T-helper 2 cell treated with Interferon-gamma antibody and Interleukin-4, amounts not matched to agents 5 μg/mL and 100 μg/mL, for 36 hours (primary cell): ENCODE measurements around the gene GPN3.

Source experiments
- DNase-seq: peaks from one replicate; pipeline ENCODE4 v3.0.0; 2021; ENCODE audit warnings: low spot score
- H3K27ac Mint-ChIP-seq: one replicate; pipeline ENCODE4 v1.8.0; 2021; ENCODE audit warnings: mild to moderate bottlenecking, mixed read lengths
- H3K27me3 Mint-ChIP-seq: one replicate; pipeline ENCODE4 v1.8.0; 2021; ENCODE audit warnings: low read depth, mixed read lengths
- H3K36me3 Mint-ChIP-seq: one replicate; pipeline ENCODE4 v1.8.0; 2021; ENCODE audit warnings: low read depth, mixed read lengths
- H3K4me1 Mint-ChIP-seq: one replicate; pipeline ENCODE4 v1.8.0; 2021; ENCODE audit warnings: low read depth, mixed read lengths
- H3K4me3 Mint-ChIP-seq: one replicate; pipeline ENCODE4 v1.8.0; 2022; ENCODE audit warnings: mild to moderate bottlenecking, moderate library complexity, mixed read lengths
- H3K9me3 Mint-ChIP-seq: one replicate; pipeline ENCODE4 v1.8.0; 2021; ENCODE audit warnings: mixed read lengths

The GPN3 gene

DNA sequence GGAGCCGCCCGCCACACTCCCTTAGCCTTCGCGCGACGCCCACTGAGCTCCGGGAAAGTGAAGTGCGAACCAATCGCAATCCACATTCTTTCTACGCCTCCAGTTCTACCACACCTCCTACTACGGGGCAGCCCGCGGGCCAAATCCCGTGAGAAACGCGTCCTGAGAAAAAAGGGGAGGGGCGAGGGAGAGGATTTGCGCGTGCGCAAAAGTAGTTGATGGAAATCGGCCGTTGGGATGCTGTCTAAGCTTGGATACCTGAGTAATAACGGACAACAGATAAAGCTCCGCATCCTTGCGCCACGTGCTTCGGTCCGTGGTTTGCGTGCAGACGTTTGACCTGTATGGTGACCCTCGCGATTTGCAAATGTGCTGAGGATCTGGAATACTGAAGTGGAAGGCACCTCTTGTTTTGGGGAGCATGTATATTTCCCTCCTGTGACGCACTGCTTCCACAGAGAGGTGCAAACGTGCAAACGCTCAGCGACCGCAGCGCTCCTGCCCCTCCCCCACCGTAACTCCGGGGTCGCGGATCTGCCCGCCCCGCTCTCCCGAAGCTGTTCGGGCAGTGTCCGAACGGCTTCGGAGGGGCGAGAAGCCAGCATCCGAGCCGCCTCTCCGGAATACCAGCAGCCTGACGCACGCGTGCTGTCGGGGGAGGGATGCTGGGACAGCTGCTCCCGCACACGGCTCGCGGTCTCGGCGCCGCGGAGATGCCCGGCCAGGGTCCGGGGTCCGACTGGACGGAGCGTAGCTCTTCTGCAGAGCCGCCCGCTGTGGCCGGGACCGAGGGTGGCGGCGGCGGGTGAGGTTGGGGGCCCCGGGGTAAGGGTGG, at the start of gene GPN3, which contains the start of gene FAM216A:
Gene GPN3 (minus strand): TSS at position 44 of the 835 bp plus-strand sequence. CDS start 54 bp downstream, outside the sequence.
Gene FAM216A (plus strand): TSS at position 632 of the 835 bp plus-strand sequence. CDS start 31 bp downstream, at position 663.
- Mint-ChIP-seq H3K4me1 (peaks cover 23% of the 10 kb centered on the region), H3K27ac (peak within 1 kb of the TSS; percentile 97), H3K36me3 (peaks cover 23% of the 10 kb centered on the region)

DNA sequence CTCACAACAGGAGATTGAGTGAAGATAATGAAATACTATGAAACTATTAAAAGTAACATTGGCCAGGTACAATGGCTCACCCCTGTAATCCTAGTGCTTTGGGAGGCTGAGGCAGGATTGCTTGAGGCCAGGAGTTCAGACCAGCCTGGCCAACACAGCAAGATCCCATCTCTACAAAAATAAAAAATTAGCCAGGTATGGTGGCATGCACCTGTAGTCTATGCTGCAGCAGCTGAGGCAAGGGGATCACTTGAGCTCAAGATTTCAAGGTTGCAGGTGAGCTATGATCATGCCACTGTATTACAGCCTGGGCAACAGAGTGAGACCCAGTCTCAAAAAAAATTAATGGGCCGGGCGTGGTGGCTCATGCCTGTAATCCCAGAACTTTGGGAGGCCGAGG, 48.9 kb upstream of the GPN3 start:
- H3K9me3 Mint-ChIP-seq, result no peaks in the 10 kb centered on the region
- no peaks in the 10 kb centered on the region for H3K27me3 Mint-ChIP-seq
- H3K4me1 Mint-ChIP-seq, result peaks cover 8% of the 10 kb centered on the region
- H3K36me3 Mint-ChIP-seq, result no peaks in the 10 kb centered on the region
- no peak overlapping the region for H3K4me3 Mint-ChIP-seq
- no peak for DNase-seq
- H3K27ac Mint-ChIP-seq, result no peak overlapping the region

More for the DNA sequence above, at the start of gene GPN3, which contains the start of gene FAM216A:
- H3K27me3 Mint-ChIP-seq, result no peaks in the 10 kb centered on the region
- peak; percentile 97 for DNase-seq
- H3K4me3 Mint-ChIP-seq, result peak within 1 kb of the TSS; percentile 99
- H3K9me3 Mint-ChIP-seq, result no peaks in the 10 kb centered on the region

- H3K27me3 Mint-ChIP-seq, result peaks cover 2% of the 10 kb centered on the region
- H3K9me3 Mint-ChIP-seq, result no peaks in the 10 kb centered on the region
- no peak overlapping the region for H3K27ac Mint-ChIP-seq
- no peak overlapping the region for H3K4me3 Mint-ChIP-seq
- DNase-seq, result no peak
- H3K36me3 Mint-ChIP-seq, result no peaks in the 10 kb centered on the region
- H3K4me1 Mint-ChIP-seq, result peaks cover 3% of the 10 kb centered on the region
Observed at GRCh38 chr12:110514363-110514762, 46.3 kb upstream of the GPN3 start.

DNA sequence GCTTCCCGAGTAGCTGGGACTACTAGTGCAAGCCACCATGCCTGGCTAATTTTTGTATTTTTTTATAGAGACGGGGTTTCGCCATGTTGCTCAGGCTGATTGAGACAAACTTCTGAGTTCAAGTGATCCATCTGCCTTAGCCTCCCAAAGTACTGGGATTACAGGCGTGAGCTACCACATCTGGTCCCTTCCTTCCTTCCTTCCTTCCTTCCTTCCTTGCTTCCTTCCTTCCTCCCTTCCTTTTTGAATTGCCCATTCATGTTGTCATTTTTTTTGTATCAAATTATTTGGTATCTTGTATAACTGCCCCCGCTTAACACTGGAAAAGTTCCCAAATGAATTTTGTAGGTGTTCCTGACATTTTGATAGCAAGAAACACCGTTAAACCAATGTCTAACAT, 45.8 kb upstream of the GPN3 start:
- no peak overlapping the region for H3K4me3 Mint-ChIP-seq
- peaks cover 2% of the 10 kb centered on the region for H3K27me3 Mint-ChIP-seq
- no peaks in the 10 kb centered on the region for H3K9me3 Mint-ChIP-seq
- H3K36me3 Mint-ChIP-seq, result no peaks in the 10 kb centered on the region
- H3K4me1 Mint-ChIP-seq, result peaks cover 3% of the 10 kb centered on the region
- no peak for DNase-seq
- H3K27ac Mint-ChIP-seq, result no peak overlapping the region

DNA sequence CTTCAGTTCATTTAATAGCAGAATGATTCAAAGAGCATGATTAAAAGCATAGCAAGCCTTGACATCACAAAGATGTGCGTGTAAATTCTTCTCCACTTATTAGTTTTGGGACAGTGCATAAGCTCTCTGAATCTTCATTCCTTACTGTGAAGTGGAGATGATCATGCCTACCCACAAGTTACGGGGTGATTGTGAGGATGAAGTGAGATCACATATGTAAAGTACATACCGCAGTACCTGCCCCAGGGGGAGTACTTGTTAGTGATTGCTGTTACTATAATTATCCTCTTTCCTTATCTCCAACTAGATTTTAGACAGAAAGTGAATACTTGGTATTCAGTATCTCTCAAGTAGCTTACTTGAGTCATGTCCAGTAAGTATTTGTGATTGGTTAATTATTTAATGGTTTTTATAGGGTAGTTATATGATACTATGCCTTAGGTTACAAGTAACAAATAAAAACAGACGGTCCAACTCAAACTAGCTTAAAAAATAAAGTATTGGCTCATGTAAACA, 40.1 kb upstream of the GPN3 start:
- Mint-ChIP-seq H3K4me1 (peaks cover 1% of the 10 kb centered on the region), H3K27me3 (peaks cover 2% of the 10 kb centered on the region), H3K36me3 (no peaks in the 10 kb centered on the region), H3K27ac (no peak overlapping the region), H3K4me3 (no peak overlapping the region), H3K9me3 (no peaks in the 10 kb centered on the region)
- no peak for DNase-seq

GRCh38 chr12:110505332-110505731, 37.3 kb upstream of the GPN3 start:
- Mint-ChIP-seq H3K4me3 (no peak overlapping the region), H3K4me1 (peaks cover 11% of the 10 kb centered on the region), H3K36me3 (peaks cover 17% of the 10 kb centered on the region), H3K9me3 (peaks cover 7% of the 10 kb centered on the region), H3K27ac (no peak overlapping the region), H3K27me3 (peaks cover 4% of the 10 kb centered on the region)
- DNase-seq, result no peak

GRCh38 chr12:110503432-110503831, 35.4 kb upstream of the GPN3 start:
- H3K36me3 Mint-ChIP-seq, result peaks cover 27% of the 10 kb centered on the region
- peak overlapping the region; percentile 71 for H3K27ac Mint-ChIP-seq
- no peak for DNase-seq
- peaks cover 23% of the 10 kb centered on the region for H3K4me1 Mint-ChIP-seq
- no peak overlapping the region for H3K4me3 Mint-ChIP-seq
- H3K9me3 Mint-ChIP-seq, result peaks cover 7% of the 10 kb centered on the region
- H3K27me3 Mint-ChIP-seq, result peaks cover 4% of the 10 kb centered on the region

DNA sequence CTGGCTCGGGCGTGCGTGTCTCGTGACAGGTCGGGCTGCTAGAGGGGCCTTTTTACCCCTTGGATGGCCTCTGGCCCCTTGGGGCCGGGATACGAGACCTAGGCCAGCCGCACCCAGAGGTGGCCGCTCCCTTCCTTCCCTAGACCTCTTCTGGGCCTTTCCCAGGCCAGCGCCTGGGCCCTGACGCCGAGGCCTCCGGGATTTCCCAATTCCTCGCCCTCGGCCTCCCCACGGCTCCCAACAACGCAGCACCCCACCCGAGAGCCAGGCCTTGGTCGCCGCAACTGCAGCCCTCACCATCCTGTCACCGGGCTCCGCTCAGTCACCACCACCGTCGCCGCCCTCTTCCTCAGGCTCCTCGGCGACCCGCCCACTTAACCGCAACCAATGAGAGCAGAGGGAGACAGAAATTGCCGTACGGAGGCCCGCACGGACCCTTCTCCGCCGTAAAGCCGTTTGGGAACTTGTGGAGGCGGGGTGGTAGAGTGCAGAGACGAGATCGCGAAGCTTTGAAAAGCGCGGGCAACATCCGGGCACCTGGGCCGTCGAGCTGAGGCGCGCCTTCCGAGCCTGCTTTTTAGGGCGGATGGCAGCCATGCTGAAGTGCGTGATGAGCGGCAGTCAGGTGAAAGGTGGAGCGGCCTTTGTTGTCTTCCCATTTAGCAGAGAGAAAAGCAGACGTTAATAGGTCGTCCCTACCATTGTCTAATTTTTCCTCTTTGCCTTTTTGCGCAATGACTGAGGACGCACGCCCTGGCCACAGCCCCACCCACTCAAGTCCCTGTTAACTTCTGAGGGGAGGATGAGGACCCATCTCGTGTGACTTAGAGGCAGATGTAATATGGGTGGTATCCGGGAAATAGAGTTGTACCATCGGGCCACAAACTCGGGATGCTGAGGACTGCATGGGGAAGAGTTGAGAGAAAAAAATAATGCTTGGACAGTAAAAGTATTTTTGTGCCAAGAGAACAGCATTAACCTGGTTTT, 34.0 kb upstream of the GPN3 start, which contains the start of the genes RAD9B and VPS29:
Gene RAD9B (plus strand): TSS at position 580 of the 987 bp plus-strand sequence. CDS start 7 bp downstream, at position 587.
Gene VPS29 (minus strand): TSS at position 360 of the 987 bp plus-strand sequence. CDS start 60 bp downstream, at position 300.
- Mint-ChIP-seq H3K27me3 (peaks cover 4% of the 10 kb centered on the region), H3K9me3 (peaks cover 7% of the 10 kb centered on the region), H3K4me3 (peak within 1 kb of the TSS; percentile 97), H3K27ac (peak within 1 kb of the TSS; percentile 98), H3K36me3 (peaks cover 32% of the 10 kb centered on the region), H3K4me1 (peaks cover 25% of the 10 kb centered on the region)
- DNase-seq, result peak; percentile 99

GRCh38 chr12:110501399-110501751, 33.3 kb upstream of the GPN3 start:
- Mint-ChIP-seq H3K4me3 (peak overlapping the region; percentile 97), H3K4me1 (peaks cover 27% of the 10 kb centered on the region), H3K9me3 (peaks cover 7% of the 10 kb centered on the region), H3K27me3 (peaks cover 4% of the 10 kb centered on the region), H3K27ac (peak overlapping the region; percentile 98), H3K36me3 (peaks cover 35% of the 10 kb centered on the region)
- DNase-seq, result no peak

GRCh38 chr12:110498984-110499706, 31.1 kb upstream of the GPN3 start:
- no peak for DNase-seq
- H3K36me3 Mint-ChIP-seq, result peaks cover 47% of the 10 kb centered on the region
- peaks cover 7% of the 10 kb centered on the region for H3K9me3 Mint-ChIP-seq
- H3K4me1 Mint-ChIP-seq, result peaks cover 31% of the 10 kb centered on the region
- peaks cover 4% of the 10 kb centered on the region for H3K27me3 Mint-ChIP-seq
- peak overlapping the region; percentile 65 for H3K27ac Mint-ChIP-seq
- peak overlapping the region; percentile 66 for H3K4me3 Mint-ChIP-seq

GRCh38 chr12:110475426-110475825, 7.4 kb upstream of the GPN3 start:
- Mint-ChIP-seq H3K36me3 (peaks cover 18% of the 10 kb centered on the region), H3K4me3 (no peak overlapping the region), H3K4me1 (peaks cover 8% of the 10 kb centered on the region)

DNA sequence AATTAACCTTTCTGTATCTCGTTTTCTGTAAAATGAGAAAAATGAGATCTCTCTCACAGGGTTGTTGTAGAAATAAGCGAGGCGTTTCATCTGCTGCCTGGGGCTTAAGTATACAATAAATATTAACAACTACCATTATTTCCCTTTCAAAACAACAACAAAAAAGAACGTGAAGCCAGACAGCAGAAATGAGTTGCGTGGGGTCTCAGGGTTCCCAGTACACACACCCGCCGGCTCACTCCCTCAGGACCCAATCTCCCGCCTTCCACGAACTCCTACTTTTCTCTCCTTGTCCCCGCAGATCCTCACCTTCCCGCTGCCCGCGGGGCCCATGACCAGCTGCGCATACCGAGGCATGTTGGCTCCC, 227 bp downstream of the GPN3 start:
- Mint-ChIP-seq H3K36me3 (peaks cover 22% of the 10 kb centered on the region), H3K9me3 (no peaks in the 10 kb centered on the region), H3K4me1 (peaks cover 22% of the 10 kb centered on the region), H3K27ac (peak overlapping the region; percentile 97), H3K27me3 (no peaks in the 10 kb centered on the region), H3K4me3 (peak overlapping the region; percentile 99)
- no peak for DNase-seq

More at GRCh38 chr12:110475426-110475825, 7.4 kb upstream of the GPN3 start:
- no peaks in the 10 kb centered on the region for H3K27me3 Mint-ChIP-seq
- H3K9me3 Mint-ChIP-seq, result no peaks in the 10 kb centered on the region
- no peak overlapping the region for H3K27ac Mint-ChIP-seq
- no peak for DNase-seq

DNA sequence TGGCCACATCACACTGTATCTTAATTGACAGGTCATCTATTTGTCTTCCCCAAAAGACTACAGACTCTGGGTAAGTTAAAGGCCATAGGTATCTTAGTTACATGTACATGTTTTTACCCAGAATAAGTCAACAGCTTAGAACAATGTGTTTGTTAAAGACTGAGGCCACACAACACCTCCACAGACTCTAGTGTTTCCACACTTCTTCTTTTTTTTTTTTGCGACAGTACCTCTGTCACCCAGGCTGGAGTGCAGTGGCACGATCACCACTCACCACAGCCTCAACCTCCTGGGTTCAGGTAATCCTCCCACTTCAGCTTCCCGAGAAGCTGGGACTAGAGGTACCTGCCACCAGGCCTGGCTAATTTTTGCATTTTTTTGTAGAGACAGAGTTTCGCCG, 1.3 kb downstream of the GPN3 start:
- peak overlapping the region; percentile 99 for H3K4me3 Mint-ChIP-seq
- DNase-seq, result no peak
- H3K27me3 Mint-ChIP-seq, result no peaks in the 10 kb centered on the region
- no peak overlapping the region for H3K27ac Mint-ChIP-seq
- H3K36me3 Mint-ChIP-seq, result peaks cover 26% of the 10 kb centered on the region
- H3K4me1 Mint-ChIP-seq, result peaks cover 22% of the 10 kb centered on the region
- H3K9me3 Mint-ChIP-seq, result no peaks in the 10 kb centered on the region
